ENCODE measurements around the gene TFB1M.
A peak's percentile ranks its signal among the peaks of the same experiment; 100 is the strongest.

Gene TFB1M

GRCh38 chr6:155262655-155263054 lies 51.6 kb downstream of the TFB1M start:
- no peak for FAIRE-seq

- no peak for FAIRE-seq
These were observed 53.0 kb downstream of the TFB1M start for GRCh38 chr6:155261111-155261900.

- FAIRE-seq = no peak
These were observed 53.6 kb downstream of the TFB1M start for GRCh38 chr6:155260686-155261085.

GRCh38 chr6:155259897-155260296 lies 54.4 kb downstream of the TFB1M start:
- no peak for FAIRE-seq

- no peak for FAIRE-seq
These were observed 55.1 kb downstream of the TFB1M start for GRCh38 chr6:155259204-155259603.

- no peak for FAIRE-seq
These were observed 56.5 kb downstream of the TFB1M start for GRCh38 chr6:155257796-155258195.

GRCh38 chr6:155256122-155256795 lies 58.0 kb downstream of the TFB1M start:
- no peak for FAIRE-seq

- FAIRE-seq = no peak
These were observed 60.1 kb downstream of the TFB1M start for GRCh38 chr6:155254139-155254538.

- FAIRE-seq = no peak
These were observed 60.9 kb downstream of the TFB1M start for GRCh38 chr6:155253337-155253736.

- no peak for FAIRE-seq
These were observed 61.7 kb downstream of the TFB1M start for GRCh38 chr6:155252581-155252980.

- no peak for FAIRE-seq
These were observed 63.4 kb downstream of the TFB1M start for GRCh38 chr6:155250701-155251381.

GRCh38 chr6:155248008-155249001 lies 66.0 kb downstream of the TFB1M start:
- peak; percentile 77 for FAIRE-seq

GRCh38 chr6:155247618-155248007 lies 66.7 kb downstream of the TFB1M start:
- FAIRE-seq = no peak

- no peak for FAIRE-seq
These were observed 67.5 kb downstream of the TFB1M start for GRCh38 chr6:155246825-155247224.

- no peak for FAIRE-seq
These were observed 68.5 kb downstream of the TFB1M start for GRCh38 chr6:155245831-155246230.

- no peak for FAIRE-seq
These were observed 69.1 kb downstream of the TFB1M start for GRCh38 chr6:155245193-155245592.

- FAIRE-seq = no peak
These were observed 69.8 kb downstream of the TFB1M start for GRCh38 chr6:155244434-155244833.

GRCh38 chr6:155241966-155242365 lies 72.3 kb downstream of the TFB1M start:
- no peak for FAIRE-seq

- FAIRE-seq = no peak
These were observed 73.2 kb downstream of the TFB1M start for GRCh38 chr6:155240905-155241600.

GRCh38 chr6:155237613-155238012 lies 76.7 kb downstream of the TFB1M start:
- no peak for FAIRE-seq

GRCh38 chr6:155235087-155235486 lies 79.2 kb downstream of the TFB1M start:
- FAIRE-seq = no peak

- FAIRE-seq = no peak
These were observed 79.6 kb downstream of the TFB1M start for GRCh38 chr6:155234687-155235086.
